Body of pancreas (tissue), 4 donors: ENCODE data around the gene CNST. TPM values are rescaled to one million over a fixed set of nuclear protein-coding genes. Genes with fewer than 3 reads are reported as not detected.

Source experiments
- ATAC-seq: fragments of 150-250 bp; one replicate; pipeline ENCODE4 v1.9.1; 2016
- DNase-seq, 4 donors: peaks; one replicate each; pipeline ENCODE4 v3.0.0-alpha.2; 2019
- H3K27ac ChIP-seq, 4 donors: fragments of 200-600 bp; sonication (generic); 1 replicate in 3 of 4; 2 replicates in 1 of 4; pipeline versions ENCODE4 v1.5.1 to v1.6.1; 2016 to 2019; ENCODE audit warnings: mild to moderate bottlenecking in 1 of 4, mixed read lengths in 1 of 4, moderate library complexity in 1 of 4
- H3K27me3 ChIP-seq, 2 donors: fragments of 200-600 bp; sonication (generic); one replicate each; pipeline ENCODE4 v1.6.0; 2016; ENCODE audit warnings: mild to moderate bottlenecking in 1 of 2
- H3K36me3 ChIP-seq, 2 donors: fragments of 200-600 bp; sonication (generic); replicated peaks in 1 of 2; 2 replicates each; pipeline ENCODE4 v1.5.1; 2016; ENCODE audit warnings: low read depth in 2 of 2; ENCODE audit not compliant: insufficient read depth in 1 of 2
- H3K4me1 ChIP-seq: fragments of 200-600 bp; sonication (generic); one replicate; pipeline ENCODE4 v1.6.0; 2016
- H3K4me3 ChIP-seq, 2 donors: fragments of 200-600 bp; sonication (generic); 1 replicate in 1 of 2; 2 replicates in 1 of 2; pipeline ENCODE4 v1.5.1; 2016 to 2019
- H3K9me3 ChIP-seq, 3 donors: fragments of 200-600 bp; sonication (generic); 1 replicate in 2 of 3; 2 replicates in 1 of 3; pipeline ENCODE4 v1.5.1; 2016
- POLR2A ChIP-seq, 3 donors: fragments of 450-650 bp; IDR thresholded peaks; one replicate each; pipeline ENCODE4 v1.6.1; 2016; ENCODE audit warnings: antibody characterized with exemption in 3 of 3, mild to moderate bottlenecking in 2 of 3
- WGBS, 2 donors: methylation state at CpG; one replicate each; pipeline ENCODE4 v1.1.5; 2017; 5-methylcytosine and 5-hydroxymethylcytosine counted together
- intact Hi-C: fragments of 100-400 bp; cut with DNase I; formaldehyde crosslinking; loops from one replicate; pipeline ENCODE4 v1.15.1; 2023
- total RNA-seq, 2 donors: library from RNA; depleted of rRNA; stranded (reverse); fragments of >200 nt; gene quantifications; one replicate each; pipeline ENCODE4 v1.1.0, GENCODE V29; 2016
- TF ChIP-seq, protein P1 (sequence below), 7 experiments: fragments of 450-650 bp in 4 of 7; fragments of 200-600 bp in 3 of 7; sonication (generic) in 3 of 7; IDR thresholded peaks; one replicate each; pipeline ENCODE4 v1.5.1; 2016 to 2019; ENCODE audit warnings: antibody characterized with exemption in 7 of 7

CNST gene
- total RNA-seq, 2 donors from 2014 or later: 10.9 to 12.2 TPM

DNA sequence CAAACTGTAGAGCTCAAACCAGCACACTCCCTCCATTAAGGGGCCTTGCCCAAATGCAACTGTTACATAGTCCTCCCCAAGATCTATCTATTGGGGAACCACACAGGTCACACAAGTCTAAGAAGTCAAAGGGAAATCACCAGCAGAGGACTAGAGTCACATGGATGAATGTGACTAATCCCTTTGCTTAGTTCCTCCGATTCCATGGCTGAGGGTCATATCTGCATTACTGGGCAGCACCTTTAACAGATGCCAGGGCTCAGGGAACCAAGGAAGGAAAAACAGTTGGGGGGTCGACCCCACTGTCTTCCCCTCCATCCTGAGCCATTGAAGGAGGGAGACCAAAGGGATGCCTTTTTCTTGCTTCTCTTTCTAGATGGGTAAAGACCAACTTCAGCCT lies 35.8 kb upstream of the CNST start:
- WGBS, 2 donors: 50 to 84% methylated on average over 2 of the region's 2 CpGs

DNA sequence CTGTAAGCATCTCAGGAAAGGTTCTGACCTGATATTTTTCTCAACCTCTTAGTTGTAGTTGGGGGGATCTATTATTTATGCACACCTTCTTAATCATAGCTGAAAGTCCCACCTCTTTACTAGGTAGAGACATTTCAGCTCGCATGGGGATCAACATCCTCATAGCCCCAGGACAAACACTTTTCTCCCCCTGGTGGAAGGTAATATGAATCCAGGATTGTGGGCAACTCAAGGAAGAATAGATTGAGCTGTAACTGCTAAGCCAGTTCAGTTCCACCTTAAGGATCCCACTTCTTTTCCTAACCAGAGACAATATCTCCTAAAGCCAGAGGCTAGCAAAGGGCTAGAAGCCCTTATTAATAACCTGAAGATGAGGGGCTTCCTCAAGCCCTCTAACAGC lies 33.7 kb upstream of the CNST start:
- Histone ChIP-seq H3K4me3 (no peak overlapping the region), H3K4me1 (no peaks in the 10 kb centered on the region), H3K27ac (no peak overlapping the region), H3K9me3 (peaks cover 0 to 22% (median 0%) of the 10 kb centered on the region in 3 donors), H3K36me3 (no peaks in the 10 kb centered on the region), H3K27me3 (no peaks in the 10 kb centered on the region)
- TF ChIP-seq, protein P1, sequence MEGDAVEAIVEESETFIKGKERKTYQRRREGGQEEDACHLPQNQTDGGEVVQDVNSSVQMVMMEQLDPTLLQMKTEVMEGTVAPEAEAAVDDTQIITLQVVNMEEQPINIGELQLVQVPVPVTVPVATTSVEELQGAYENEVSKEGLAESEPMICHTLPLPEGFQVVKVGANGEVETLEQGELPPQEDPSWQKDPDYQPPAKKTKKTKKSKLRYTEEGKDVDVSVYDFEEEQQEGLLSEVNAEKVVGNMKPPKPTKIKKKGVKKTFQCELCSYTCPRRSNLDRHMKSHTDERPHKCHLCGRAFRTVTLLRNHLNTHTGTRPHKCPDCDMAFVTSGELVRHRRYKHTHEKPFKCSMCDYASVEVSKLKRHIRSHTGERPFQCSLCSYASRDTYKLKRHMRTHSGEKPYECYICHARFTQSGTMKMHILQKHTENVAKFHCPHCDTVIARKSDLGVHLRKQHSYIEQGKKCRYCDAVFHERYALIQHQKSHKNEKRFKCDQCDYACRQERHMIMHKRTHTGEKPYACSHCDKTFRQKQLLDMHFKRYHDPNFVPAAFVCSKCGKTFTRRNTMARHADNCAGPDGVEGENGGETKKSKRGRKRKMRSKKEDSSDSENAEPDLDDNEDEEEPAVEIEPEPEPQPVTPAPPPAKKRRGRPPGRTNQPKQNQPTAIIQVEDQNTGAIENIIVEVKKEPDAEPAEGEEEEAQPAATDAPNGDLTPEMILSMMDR (IDR thresholded peaks at IDR 0.05): no peak
- TF ChIP-seq POLR2A (IDR thresholded peaks at IDR 0.05): no peak
- ATAC-seq (no peak), DNase-seq (no peak)
- intact Hi-C loops: no loop called here
- WGBS, 2 donors: 40 to 63% methylated on average over 1 of the region's 1 CpG

More for the DNA sequence above, 35.8 kb upstream of the CNST start:
- no peak overlapping the region for H3K27ac ChIP-seq
- intact Hi-C loops: no loop called here
- TF ChIP-seq POLR2A (IDR thresholded peaks at IDR 0.05): no peak
- TF ChIP-seq, protein P1 (IDR thresholded peaks at IDR 0.05): no peak
- no peak for ATAC-seq
- no peak overlapping the region for H3K4me3 ChIP-seq
- no peak for DNase-seq
- H3K9me3 ChIP-seq: peaks cover 0 to 22% (median 0%) of the 10 kb centered on the region in 3 donors
- H3K36me3 ChIP-seq: no peaks in the 10 kb centered on the region
- H3K4me1 ChIP-seq: no peaks in the 10 kb centered on the region
- H3K27me3 ChIP-seq: no peaks in the 10 kb centered on the region

DNA sequence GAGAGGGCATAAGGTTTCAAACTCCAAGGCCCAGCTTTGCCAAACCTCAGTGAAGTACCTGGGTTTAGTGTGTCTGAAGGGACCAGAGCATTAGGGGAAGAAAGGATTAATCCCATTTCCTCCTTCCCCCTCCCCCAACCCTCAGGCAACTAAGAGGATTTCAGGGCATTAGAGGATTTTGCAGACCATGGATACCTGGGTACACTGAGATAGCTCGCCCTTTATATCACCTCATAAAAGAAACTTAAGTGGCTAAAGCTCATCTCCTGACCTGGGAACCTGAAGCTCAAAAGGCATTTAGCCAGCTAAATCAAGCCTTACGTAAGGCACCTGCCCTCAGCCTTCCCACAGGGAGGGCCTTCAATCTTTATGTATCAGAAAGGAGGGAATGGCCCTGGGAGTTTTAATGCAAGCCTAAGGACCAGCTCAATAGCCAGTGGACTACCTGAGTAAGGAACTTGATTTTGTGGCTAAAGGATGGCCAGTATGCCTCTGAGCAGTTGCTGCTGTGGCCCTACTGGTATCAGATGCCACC lies 32.8 kb upstream of the CNST start:
- ATAC-seq (no peak), DNase-seq (no peak)
- Histone ChIP-seq H3K36me3 (no peaks in the 10 kb centered on the region), H3K27me3 (no peaks in the 10 kb centered on the region), H3K4me3 (no peak overlapping the region), H3K27ac (no peak overlapping the region), H3K4me1 (no peaks in the 10 kb centered on the region), H3K9me3 (peaks cover 0 to 22% (median 0%) of the 10 kb centered on the region in 3 donors)
- WGBS, 2 donors: 60 to 83% methylated on average over 1 to 2 of the region's 2 CpGs
- intact Hi-C loops: no loop called here
- no peak for TF ChIP-seq POLR2A (IDR thresholded peaks at IDR 0.05)
- TF ChIP-seq, protein P1 (IDR thresholded peaks at IDR 0.05): no peak

DNA sequence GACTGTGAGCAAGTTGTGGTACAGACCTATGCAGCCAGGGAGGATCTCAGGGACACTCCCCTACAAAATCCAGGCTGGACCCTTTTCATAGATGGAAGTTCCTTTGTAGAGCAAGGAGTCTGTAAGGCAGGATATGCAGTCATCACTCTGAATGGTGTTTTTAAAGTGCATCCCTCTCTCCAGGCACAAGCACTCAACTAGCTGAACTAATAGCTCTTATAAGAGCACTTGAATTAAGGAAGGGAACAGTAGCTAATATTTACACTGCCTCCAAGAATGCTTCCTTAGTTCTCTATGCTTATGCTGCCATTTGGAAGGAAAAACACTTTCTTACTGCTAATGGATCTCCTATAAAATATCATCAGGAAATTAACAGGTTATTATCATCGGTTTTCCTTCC lies 32.1 kb upstream of the CNST start:
- no peak for ATAC-seq
- Histone ChIP-seq H3K27me3 (no peaks in the 10 kb centered on the region), H3K4me1 (no peaks in the 10 kb centered on the region), H3K36me3 (no peaks in the 10 kb centered on the region), H3K9me3 (peaks cover 0 to 22% (median 0%) of the 10 kb centered on the region in 3 donors), H3K27ac (no peak overlapping the region), H3K4me3 (no peak overlapping the region)
- no peak for DNase-seq
- intact Hi-C loops: no loop called here
- WGBS, 2 donors: 70 to 78% methylated on average over 1 of the region's 1 CpG
- TF ChIP-seq, protein P1 (IDR thresholded peaks at IDR 0.05): no peak
- TF ChIP-seq POLR2A (IDR thresholded peaks at IDR 0.05): no peak

DNA sequence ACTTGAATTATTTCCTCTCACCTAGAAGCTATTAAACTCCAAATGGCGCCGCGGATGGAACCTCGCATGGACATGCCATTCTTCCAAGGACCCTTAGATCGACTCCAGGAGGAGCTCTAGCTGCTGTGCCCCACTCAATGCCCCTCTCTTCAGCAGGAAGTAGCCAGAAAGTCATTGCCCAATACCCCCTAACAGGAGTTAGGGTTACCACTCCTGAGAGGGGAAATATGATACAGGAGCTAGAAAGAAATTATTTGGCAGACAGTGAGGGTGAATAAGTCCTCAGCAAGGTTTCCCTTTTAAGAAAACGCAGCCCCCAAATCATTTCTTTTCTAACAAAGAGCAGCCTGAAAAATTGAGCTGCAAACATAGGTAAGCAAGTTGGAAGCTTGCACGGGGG lies 28.8 kb upstream of the CNST start:
- Histone ChIP-seq H3K36me3 (peaks cover 4 to 12% of the 10 kb centered on the region in 2 donors), H3K9me3 (peaks cover 0 to 7% (median 0%) of the 10 kb centered on the region in 3 donors), H3K27me3 (no peaks in the 10 kb centered on the region), H3K27ac (no peak overlapping the region), H3K4me3 (no peak overlapping the region), H3K4me1 (no peaks in the 10 kb centered on the region)
- intact Hi-C loops: no loop called here
- DNase-seq (no peak), ATAC-seq (no peak)
- TF ChIP-seq, protein P1 (IDR thresholded peaks at IDR 0.05): no peak
- no peak for TF ChIP-seq POLR2A (IDR thresholded peaks at IDR 0.05)
- WGBS, 2 donors: 70 to 80% methylated on average over 7 of the region's 7 CpGs
